ENCODE measurements around the gene CDH20.

The CDH20 gene

DNA sequence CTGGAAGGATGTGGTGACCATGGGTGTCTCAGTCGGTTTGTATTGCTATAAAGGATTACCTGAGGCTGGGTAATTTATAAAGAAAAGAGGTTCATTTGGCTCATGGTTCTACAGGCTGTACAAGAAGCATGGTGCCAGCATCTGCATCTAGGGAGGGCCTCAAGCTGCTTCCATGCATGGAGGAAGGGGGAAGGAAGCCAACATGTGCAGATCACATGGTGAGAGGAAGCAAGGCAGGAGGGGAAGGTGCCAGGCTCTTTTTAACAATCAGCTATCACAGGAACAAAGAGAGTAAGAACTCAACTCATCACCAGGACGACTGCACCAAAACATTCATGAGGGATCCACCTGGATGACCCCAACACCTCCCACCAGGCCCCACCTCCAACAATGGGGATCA lies 209.4 kb downstream of the CDH20 start:
- DNase-seq = no peak

DNA sequence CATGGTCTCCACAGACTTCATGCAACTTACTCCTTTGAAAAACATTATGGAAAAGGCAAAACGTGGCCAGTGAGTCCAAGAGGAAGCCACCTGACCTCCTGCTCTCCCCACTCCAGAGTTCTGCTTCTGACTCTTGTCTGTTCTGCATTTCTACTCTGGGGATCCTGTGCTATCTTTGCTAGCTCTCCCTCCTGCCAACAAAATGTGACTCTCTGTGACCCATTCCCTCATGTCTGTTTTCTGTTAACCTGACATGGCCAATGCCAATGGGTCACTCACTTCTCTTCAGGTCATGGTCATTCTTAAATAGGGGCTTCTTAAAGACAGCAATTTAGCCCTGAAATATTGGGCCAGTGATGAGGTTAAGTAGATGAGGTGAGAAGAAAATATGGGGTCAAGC lies 210.3 kb downstream of the CDH20 start:
- no peak for DNase-seq

DNA sequence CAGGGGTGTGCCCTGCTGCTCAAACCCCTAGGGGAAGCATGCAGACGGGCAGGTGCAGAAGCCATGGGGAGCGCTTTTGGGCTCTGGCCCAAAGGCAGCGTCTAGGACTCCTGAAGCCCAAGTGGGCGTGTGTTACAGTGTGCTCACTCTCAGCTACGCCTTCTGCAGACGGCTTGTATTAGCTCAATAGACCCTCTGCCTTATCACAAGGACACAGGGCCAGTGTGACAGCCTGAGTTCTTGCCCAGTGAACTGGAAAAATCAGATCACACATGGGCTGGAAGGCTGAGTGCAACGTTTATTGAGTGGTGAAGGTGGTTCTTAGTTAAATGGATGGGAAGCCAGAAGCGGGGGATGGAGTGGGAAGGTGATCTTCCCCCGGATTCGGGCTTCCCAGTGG lies 210.9 kb downstream of the CDH20 start:
- no peak for DNase-seq

DNA sequence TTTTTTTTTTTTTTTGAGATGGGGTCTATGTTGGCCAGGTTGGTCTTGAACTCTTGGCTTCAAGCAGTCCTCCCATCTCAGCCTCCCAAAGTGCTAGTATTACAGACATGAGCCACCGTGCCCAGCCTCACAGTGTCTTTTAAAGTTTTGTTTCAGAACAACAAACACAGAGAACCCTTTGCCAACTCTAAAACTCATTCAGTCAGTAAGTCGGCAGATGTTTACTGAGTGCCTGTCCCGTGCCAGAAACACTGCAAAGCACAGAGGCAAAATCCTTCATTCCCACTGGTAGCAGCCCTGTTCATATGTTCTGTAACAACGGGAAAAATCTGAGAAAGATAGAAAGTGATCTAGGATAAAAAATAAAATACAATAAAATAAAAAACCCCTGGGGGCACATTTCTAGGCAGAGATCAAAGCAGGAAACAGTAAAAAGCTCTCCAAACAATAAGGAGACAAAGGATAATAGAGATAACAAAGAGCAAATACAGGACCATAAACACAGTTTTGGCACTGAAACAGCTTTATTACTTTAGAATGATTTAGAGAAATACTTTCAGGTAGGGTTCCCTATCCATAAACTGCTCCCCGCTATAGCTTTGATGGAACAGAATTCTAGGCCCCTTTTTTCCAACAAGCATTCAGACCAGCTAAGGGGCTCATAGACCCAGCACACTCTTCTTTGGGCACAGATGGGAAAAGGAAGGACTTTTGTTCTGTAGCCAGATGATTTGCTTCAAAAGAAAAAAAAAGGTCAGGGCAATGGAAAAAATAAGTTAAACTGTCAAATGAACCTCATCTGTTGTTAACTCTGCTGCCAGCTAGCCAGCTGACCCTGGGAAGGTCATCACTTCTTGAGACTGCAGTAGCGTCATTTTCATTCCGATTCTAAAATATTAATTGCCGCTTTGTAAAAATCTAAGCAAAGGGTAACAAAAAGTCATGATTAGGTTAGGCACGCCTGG lies 212.3 kb downstream of the CDH20 start:
- DNase-seq = no peak

DNA sequence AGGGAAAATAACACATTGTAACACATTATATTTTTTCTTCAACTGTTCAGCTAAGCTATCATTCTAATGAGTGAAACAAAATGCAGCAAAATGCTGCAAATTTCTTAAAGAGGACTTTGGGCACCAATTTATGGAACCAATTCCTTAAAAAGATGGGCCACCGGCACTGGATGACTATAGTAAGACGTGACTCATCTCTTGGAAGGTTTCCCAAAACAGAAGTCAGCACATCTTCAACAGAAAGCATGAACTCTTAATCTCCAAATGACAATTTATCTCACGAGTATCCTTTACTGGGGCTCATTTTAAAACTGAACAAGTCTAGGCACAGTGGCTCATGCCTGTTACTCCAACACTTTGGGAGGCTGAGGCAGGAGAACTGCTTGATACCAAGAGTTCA lies 213.4 kb downstream of the CDH20 start:
- DNase-seq = no peak

DNA sequence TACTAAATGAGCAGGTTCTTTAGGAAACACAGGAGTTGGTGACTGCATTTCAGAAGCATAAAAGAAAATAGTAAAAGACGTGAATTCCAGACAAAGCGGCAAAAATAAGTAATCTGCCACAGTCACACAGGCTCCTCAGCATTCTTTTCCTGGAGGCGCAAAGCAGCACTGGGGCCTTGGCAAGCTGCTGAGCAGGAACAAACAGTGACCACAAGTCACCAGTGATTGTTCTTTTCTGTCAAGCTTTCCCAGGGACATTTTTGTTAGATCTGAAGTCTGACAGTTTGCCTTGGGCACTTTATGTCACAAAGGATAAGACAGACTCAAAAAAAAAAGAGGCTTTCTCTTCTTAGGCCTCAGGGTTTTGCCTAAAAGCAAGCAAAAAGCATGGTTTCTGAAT lies 216.2 kb downstream of the CDH20 start:
- DNase-seq = no peak

DNA sequence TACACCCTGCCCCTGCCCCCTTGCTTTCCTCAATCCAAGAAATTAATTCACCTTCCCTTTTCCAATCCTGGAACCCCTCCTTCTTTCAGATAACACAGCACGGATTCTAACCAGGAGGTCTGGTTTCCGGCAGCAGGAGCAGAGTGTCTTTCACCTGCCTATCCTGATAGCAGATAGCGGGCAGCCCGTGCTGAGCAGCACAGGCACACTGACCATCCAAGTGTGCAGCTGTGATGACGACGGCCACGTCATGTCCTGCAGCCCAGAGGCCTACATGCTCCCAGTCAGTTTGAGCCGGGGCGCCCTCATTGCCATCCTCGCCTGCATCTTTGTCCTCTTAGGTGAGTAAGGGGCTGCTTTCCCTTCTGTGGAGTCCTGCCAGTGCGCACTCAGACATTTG lies 216.7 kb downstream of the CDH20 start:
- no peak for DNase-seq

DNA sequence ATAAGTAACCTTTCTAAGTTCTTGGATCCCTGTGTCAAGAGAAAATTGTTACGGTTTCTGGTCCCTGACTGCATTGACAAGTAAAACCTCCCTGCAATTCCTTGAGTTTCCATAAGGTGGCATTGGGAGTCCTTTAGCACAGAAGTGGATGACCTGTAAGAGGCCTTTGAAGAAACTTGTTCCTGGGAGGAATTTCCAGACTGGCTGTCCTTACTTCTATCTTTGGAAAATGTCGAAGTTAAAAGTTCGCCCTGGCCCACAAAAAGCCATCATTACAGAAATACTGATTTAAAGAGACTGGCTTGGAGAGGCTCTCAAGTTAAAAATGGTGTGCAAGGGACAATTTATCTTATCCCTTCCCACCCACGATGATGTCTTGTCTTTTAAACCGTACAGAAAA lies 218.4 kb downstream of the CDH20 start:
- peak; percentile 67 for DNase-seq

DNA sequence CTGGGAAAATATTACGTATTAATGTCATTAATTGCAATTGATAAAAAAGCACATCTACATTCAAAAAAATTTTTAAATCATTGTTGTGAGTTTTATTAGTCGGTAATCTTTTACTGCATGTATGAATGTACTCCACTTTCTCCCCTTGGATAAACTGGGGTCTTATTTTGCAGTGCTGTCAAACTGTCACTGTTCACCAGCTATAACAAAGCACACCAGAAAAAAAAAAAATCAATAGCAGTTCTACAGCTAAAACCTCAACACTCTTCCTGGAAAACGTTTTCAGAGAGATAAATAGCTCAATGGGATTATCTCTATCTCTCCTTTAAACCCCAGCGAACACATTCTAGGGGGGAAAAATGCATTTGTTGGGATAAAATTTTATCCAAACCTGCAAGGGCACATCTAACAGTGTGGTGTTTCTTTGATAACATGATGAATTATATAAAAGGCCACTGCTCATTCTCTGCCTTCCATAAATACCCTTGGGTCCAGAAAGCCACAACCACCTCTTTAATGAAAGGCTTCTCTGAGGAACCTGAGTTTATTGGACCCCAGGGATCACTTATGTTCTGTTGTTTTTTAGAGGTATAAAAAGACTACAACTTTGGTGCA lies 219.9 kb downstream of the CDH20 start:
- DNase-seq = no peak

DNA sequence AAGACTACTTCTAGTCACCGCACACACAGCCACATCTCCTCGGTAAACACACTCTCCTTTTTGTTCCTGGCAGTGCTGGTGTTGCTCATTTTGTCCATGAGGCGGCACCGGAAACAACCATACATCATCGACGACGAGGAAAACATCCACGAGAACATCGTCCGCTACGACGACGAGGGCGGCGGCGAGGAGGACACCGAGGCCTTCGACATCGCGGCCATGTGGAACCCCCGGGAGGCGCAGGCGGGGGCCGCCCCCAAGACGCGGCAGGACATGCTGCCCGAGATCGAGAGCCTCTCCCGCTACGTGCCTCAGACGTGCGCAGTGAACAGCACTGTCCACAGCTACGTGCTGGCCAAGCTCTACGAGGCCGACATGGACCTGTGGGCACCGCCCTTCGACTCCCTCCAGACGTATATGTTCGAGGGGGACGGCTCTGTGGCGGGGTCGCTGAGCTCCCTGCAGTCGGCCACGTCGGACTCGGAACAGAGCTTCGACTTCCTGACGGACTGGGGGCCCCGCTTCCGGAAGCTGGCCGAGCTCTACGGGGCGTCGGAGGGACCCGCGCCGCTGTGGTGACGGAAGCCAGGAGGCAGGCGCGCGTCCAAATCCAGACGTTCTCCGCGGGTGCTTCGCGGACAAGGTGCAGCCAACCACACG lies 221.0 kb downstream of the CDH20 start:
- DNase-seq = no peak

DNA sequence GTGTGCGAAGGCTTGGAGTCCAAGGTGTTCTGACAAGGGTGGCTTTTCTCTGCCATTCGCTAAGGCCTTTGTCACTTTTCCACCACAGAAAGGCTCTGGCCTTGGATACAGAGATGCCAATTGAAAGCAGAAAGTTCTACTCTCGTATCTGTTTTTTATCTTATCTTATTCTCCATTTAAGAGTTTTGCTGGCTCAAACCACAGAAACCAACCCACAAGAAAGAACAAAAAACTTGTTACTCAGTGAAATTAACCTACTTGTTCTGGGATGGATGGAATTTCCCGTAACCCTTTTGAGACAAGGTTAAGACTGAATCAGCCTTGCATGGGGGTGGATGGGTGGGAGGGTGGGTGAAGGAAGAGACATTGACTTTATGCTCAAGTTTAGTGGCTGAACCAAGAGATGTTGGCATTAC lies 221.7 kb downstream of the CDH20 start:
- DNase-seq = no peak

DNA sequence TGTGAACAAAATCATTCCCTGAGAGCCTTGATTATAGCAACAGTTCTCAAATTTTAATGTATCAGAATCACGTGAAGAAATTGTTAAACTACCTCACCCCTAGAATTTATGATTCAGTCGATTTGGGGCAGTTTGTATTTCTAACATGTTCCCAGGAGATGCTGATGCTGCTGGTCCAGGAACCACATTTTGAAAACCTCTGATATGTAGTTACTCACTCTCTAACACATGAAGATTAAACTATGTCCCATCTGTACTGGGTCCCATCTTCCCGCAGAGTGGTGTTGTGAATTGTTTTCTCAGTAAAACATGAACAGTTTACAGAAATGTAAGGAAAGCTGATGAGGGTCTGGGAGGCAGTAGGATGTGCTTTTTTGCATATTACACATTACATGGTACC lies 223.1 kb downstream of the CDH20 start:
- DNase-seq = no peak

DNA sequence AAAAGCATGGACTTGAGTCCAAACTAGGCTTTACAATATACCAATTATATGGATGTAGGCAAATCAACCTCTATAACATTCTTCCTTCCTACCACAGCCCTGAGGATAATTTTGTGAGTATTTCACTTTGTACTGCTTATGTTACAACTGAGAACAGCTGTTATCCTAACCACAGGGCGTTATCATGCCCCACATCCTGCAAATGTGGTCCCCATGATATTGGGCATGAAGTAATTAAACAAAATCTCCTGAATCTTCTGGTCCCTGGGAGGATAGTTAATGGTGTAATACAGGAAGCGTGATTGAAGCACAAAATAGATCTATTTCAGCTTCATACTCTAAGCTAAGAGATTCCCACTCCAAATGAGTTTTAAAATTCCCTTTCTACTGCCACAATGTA lies 223.6 kb downstream of the CDH20 start:
- no peak for DNase-seq

DNA sequence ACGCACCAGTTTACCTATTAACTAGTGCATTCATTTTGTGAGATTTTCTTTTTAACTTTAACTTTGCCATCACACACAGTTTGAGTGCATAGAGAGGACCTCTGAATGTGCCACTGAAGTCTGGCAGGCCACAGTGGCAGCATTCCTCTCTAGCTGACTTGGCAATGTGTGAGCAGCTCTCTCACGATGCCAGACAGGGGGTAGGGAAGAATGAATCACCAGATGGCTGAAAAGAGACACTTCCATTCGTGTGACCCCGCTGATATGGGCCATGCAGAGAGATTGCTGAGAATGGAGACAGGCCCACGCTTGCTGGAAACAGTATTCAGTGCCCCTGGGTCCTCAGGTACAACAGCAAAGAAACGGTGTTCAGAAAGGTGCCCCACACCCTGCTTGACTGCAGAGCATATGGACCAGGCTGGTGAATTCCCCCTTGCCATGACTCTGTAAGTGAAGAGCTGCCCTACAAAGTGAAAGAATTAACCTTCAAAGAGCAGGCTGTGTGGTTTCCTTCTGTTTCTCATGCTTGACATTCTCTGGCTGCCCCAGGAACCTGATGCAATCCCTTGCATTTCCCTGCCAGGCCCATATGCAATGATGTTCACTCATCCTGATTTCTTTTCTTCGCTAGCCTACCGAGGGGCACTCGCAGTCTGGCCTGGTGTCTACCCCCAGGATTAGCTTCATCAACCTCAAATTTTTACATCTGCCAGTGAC lies 236.1 kb downstream of the CDH20 start:
- no peak for DNase-seq

DNA sequence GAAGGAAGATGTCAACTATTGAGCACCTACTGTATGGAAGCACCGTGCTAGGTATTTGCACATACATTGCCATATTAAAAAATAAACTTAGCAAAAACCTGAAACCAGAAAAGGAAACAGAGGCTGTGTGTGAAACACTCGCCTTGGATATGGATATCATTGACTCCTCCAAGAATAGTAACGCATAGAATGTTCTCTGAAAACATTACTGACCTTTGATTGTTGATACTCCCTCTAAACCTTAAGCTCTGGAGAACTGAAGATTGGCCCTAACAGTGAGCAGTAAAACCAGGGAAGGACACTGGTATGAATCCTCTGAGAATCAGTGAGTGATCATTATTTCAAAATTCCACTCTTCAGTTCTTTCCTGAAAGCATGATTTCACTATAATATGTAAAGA lies 236.8 kb downstream of the CDH20 start:
- DNase-seq = no peak

DNA sequence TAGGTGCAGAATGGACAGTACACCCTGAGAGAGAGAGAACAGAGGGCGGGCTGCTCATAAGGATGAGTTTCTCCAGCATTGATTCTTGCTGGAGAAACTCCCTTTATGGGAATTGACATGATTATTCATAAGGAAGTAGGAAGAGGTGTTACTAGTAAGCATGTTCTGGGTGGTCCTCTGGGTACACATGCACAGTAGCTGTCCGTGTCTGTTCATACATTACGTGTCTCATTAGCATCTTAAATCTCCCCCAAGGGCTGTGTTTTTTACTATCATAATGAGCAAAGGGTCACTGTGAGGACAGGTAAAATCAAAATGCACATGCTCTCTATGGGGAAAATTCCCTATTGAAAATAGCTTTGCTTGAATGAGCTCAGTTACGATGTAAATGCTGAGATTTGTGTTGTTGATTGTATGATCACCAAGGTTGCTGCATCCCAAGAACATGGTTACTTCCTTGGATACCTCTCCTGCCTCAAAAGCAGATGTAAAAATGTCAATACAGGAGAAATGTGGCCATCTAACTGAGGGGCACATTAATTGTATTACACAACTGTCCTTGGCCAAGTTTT lies 238.9 kb downstream of the CDH20 start:
- no peak for DNase-seq

DNA sequence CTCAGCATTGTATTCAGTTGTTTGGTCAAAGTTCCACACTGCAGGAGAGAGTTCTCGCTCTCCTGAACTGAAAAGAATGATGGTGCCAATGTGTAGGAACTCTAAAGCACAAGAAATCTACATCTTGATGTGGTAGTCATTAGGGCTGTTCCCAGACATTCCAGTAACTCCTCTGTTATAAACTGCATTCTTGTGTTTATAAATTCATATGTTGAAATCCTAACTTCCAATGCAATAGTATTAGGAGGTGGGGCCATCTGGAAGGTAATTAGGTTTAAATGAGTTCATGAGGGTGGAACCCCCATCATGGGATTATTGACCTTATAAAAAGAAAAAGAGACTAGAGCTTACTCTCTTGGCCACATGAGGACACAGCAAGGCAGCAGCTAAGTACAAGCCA lies 239.6 kb downstream of the CDH20 start:
- no peak for DNase-seq

DNA sequence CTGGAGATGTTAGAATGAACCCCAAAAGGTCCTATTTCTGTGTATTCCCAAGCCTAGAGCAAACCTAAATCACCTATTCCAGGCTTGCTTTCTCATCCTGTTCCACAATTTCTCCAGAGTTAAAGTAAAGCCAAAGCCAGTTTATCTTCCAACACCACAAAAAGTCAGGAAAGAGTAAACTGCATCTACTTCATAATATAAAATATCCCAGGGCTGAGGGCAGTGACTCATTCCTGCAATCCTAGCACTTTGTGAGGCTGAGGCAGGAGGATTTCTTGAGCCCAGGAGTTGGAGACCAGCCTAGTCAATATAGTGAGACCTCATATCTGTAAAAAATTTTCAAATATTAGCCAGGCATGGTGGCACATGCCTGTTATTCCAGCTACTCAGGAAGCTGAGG lies 241.4 kb downstream of the CDH20 start:
- no peak for DNase-seq

DNA sequence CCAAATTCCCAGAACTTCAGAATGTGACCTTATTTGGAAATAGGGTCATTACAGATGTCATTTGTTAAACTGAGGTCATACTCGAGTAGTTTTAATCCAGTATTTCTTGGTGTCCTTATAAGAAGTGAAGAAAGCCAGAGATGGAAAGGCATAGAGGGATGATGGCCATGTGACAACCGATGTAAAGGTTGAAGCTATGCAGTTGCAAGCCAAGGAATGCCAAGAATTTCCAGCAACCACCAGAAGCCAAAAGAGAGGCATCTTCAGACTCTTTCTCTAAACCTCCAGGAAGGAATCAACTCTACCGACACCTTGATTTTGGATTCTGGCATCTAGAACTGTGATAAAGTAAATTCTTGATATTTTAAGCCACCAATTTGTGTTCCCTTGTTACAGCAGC lies 242.2 kb downstream of the CDH20 start:
- DNase-seq = no peak

DNA sequence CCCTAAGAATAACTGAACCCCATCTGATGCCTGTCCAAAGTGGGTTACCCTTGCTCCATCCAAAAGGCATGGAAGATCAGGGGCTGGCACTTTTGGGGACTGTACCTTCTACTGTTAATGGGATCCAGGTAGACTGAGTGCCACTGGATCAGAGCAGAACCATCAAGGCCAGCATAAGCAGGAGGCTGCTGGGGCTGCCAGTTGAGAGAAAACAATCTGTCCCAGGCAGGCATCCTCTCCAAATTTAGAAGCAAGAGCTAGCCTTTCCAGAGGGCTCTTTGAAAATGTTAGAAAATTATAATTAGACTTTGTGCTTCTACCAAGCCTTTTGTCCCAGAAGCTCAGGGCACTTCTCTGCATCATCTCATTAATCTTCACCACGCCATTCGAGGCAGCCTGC lies 245.6 kb downstream of the CDH20 start:
- no peak for DNase-seq

DNA sequence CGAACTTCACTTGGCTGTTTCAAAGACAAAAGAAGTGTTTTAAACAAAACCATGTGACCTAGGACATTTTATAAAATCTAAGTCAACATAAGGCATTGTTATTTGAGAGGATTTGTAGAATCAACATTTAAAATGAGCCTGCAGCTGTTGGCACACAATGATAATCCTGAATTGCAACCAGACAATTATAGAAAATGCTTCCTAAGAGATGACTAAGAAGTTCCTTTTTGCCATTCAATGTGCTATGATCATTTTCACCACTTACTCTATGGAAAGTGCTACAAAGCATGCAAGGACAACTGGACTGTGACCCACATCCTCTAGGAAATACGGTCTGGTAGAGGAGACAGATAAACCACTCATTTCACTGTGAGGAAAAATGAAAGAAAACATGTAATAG lies 246.4 kb downstream of the CDH20 start:
- no peak for DNase-seq

DNA sequence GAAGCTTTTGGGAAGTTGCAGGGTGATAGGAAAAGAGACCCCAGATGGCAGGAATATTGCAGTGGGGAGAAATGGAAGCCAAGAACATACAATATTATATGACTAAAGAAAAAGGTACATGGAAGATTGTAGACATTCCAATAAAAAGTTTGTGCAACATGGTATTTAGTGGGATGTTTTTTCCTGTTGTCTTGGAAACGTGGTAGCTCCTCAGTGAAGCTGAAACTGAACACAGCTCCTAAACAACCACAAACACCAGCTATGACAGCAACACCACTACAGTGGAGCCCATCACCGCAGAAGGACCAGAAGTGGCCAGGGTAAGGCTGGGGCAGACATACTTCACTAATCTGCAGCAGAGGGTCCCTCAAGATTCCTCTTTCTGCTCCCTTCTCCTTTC lies 246.8 kb downstream of the CDH20 start:
- DNase-seq = no peak

DNA sequence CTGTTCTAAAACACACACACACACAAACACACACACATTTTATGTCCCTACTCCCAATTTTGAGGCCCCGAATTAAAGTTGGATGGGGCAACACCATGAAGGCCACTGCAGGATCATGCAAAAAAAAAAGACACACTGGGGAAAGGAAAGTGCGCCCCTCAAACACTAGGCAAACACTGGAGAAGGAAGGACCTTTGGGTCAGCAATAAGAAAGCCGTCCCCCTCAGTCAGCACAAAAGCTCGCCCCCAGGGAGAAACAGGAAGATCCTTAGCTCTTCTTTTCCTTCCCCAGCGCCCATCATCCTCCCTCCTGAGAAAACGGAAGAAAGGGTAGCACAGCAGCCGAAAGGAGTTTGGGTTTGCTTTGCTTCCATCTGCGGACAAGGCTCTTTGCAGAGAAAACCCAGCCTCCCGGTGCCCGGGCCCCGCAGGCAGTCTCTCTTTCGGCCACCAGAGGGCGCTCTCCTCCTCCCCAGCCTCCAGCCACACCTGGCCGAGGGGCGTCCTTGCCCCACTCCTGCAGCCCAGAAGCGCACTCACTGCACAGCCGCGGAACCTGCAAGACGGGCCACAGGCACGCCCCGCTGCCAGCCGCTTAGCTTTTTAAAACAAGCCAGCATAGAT lies 248.5 kb downstream of the CDH20 start:
- peak; percentile 60 for DNase-seq
